Right hindlimb (tissue), 1 donor: ENCODE data around the gene GADL1.
A peak's percentile ranks its signal among the peaks of the same experiment; 100 is the strongest.

Experiments used
- DNase-seq: peaks from one replicate; pipeline ENCODE4 v3.0.0-alpha.2; 2018

Gene GADL1

DNA sequence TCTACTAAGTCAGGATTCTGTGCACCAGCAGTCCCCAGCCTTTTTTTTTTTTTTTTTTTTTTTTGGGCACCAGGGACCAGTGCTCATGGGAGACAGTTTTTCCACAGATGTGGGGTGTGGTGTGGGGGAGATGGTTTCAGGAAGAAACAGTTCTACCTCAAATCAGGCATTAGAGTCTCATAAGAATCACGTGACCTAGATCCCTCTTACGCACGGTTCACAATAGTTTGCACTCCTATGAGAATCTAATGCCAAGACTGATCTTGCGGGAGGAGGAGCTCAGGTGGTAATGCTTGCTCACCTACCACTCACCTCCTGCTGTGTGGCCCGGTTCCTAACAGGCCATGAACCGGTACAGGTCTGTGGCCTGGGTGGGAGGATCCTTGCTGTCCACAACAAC, 88.8 kb downstream of the GADL1 start:
- no peak for DNase-seq

DNA sequence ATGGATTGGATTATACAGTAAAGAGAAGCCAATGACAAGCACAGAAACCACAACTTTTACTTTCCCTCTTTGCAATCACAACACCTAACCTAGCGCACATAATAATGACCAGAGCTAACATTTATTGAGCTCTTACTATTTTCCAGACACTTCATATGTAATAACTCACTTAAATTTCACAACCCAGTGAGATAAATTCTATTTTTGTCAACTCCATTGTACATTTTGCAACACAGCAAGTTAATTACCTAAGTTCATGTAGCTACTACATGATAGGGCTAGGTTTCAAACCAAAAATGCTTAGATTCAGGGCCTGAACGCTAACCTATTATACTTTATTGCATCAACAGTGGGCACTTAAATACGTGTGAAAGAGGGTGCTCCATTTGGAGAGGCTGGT, 89.5 kb downstream of the GADL1 start:
- no peak for DNase-seq

DNA sequence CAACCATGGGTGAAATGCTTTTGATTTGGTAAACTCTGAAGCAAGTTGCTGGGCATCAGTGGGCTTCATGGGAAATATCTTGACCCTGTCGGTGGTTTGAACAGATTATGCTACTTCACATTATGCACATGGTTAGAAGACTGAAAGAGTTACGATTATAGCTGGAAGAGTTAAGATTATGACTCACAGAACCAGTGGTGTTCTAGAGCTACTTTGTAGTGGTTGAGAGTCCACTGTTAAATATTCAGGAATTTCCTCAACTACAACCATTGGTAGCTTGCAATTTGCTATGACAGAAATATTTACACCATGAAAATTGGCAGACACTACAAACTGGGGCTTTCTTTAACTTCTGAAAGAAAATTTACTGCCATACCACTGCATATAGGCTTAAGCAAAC, 99.3 kb downstream of the GADL1 start:
- no peak for DNase-seq

DNA sequence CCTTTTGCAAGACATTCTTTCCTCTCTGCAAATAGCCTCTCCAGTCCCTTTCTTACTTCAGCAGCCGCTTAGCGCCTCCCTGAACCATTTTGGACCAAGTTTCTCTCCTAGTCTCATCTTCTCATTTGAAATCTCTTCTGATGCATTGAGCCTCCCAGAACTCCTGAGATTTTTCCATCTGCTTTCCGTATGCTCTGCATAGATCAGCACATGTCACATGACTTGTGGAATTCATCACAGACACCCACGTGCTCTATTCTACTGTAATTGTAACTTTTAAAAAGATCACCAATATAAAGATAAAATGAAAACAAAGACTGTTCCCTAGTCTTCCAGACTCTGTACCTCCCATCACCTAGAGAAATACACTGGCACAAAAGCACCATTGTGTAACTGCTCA, 100.7 kb downstream of the GADL1 start:
- no peak for DNase-seq

DNA sequence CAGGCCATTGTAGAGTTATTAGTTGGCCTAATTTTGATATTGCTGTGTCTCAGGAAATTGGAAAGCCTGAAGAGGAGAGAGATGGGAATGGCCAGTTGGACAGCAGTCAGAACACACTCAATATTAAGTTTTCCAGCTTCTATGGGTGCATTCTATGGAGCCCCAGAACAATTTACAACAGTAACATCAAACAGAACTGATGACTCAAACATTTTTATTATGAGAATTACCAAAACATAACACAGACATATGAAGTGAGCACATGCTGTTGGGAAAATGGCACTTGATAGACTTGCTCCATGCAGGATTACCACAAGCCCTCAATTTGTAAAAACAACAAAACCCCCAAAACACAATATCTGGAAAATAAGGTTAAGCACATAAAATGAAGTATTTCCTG, 104.3 kb downstream of the GADL1 start:
- no peak for DNase-seq

DNA sequence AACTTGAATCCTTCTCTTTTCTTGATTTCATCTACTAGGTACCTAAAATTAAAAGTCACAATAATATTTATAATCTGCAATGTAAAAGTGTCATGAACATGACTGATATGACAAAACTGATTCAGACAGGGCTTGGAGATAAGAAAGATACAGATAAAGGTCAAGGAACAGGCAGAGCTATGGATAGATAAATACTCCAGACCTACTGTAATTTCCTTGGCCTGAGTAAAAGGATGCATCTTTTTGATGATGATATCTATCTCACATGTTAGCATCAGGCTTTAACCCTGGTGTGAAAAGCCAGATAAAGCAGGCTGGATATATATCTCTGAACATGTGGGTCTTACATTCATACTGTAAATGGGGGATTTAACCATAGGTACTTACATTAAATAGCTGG, 108.1 kb downstream of the GADL1 start:
- DNase-seq: no peak

DNA sequence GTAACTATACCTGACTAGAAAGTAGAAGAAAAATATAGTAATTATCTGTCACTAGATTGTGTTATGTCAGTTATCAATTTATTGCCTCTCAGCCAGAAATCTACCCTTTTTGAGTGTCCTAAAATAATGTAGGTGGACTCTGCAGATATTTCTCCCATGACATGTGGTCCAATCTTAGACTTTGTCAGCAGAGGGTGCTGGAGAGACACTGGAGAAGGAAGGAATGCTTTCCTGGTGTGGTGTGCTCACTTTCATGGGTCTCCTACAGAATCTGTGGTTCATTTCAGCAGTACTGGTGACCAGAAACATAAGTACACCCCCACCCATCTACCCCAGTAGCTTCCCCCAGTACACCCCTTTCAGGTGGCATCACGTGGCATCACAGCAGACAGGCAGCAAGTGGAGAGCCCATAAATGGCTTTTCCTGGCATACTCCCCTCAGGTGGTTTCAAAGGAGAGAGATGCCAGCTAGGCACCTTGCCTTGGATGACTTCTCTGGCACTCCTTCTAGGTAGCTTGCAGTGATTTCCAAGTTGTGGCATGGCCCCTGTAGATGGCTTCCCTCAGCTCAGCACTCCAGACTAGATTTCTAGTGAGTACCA, 114.7 kb downstream of the GADL1 start:
- DNase-seq: no peak

DNA sequence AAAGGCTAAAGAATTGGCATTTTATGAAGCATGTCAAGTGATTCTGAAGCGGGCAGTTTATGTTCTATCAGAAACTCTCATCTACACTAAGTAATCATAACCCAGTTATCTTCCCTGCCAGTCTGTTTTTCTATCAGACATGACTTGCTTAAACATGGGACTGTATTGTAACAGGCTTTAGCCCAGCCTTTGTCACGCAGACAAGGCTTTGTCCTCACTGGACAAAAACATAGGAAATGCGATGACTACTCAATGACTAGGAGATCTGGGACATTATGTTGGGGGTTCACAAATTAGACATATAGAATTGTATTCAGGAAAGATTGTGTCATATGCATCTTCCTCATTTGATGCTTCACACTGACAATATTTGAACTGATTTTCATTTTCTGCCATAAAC, 115.5 kb downstream of the GADL1 start:
- no peak for DNase-seq

DNA sequence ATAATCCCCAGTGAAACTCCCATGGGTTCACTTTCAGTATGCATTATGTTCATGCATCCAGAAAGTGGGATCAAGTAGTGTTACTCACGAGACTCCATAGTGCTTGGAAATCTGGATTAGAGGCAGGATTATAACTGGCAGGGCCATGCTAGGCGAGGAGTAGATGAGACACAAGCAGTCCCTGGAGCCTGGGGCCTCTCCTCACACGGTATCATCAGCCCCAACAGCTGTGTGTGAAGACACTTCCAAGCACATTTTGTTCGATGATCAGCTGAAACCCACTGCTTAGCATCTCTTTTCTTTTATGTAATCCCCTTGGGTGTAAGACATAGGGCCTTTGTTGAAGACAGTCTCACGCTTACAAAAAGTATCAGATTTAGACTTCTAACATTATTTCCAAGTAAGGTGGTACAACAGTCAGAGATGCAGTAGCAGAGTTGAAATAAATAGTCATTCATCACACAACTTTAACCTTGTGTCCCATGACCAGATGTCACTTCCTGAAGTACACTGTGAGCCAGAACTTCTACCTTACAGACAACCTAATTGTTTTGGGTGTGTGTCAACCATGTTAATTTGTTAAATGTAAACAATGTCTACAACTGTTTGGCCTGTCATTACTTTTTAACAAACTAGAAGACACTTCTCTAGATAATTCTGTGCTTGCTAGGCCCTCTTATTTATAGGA, 116.9 kb downstream of the GADL1 start:
- no peak for DNase-seq

DNA sequence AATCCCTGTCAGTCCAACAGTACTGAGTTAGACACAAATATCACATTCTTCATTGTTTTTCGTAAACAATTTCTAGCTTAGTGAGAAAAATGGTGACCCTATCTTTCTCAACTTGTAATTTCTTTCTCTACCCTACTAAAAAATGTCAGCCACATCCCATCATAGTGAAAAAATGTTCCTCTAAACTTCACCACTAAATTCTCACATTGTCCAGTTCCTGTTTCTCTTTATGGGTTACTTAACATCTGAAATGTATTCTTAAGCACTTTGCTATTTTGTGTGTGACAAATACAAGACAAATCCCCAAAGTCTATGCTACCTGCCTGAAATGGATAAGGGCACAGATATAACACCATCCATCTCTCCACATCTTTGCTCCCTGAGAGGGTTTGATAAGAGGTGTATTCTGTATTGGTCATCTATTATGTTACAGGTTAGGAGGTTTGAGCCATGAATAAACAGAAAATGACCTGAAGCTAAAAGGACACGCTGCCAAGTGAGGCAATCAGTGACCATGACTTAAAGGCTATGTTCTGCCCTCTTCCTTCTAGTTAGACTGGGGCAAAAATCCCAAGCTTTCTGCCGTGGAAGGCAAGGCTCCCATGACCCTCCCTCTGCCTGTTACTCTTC, 118.2 kb downstream of the GADL1 start:
- no peak for DNase-seq

DNA sequence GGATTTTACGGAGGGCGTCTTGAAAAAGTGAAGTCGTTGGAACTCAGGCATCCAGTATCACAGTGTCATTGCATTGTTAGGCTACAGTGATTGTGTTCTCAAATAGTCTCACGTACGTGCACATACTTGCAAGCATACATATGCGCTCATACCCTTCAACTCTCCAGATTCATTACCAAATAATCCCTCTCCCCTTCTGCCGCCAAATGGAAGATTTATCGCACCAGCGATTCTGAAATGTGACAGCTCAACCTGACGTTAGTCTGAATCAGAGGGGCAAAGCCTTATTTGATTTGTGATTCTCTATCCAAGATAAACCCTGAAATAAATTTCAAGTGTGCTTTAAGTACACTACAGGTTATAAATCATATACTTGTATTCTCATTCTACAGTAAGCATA, 119.4 kb downstream of the GADL1 start:
- peak; percentile 35 for DNase-seq

DNA sequence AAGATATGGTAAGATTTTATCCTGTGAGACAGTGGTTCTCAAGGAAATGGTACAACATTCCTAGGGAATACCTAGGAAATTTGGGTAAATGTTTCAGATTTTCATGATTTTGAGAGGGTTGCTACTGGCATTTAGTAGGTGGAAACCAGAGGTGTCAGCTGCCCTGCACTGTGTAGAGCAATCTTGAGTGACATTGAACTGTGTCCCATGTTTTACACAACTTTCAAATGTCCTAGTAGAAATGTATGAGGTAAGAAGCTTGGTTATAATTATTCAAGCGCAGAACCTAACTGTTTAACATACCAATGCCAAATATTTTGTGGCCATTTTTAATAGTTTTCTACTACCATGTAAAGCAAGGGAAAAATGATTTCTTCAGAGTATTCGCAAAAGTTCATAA, 120.4 kb downstream of the GADL1 start:
- no peak for DNase-seq

DNA sequence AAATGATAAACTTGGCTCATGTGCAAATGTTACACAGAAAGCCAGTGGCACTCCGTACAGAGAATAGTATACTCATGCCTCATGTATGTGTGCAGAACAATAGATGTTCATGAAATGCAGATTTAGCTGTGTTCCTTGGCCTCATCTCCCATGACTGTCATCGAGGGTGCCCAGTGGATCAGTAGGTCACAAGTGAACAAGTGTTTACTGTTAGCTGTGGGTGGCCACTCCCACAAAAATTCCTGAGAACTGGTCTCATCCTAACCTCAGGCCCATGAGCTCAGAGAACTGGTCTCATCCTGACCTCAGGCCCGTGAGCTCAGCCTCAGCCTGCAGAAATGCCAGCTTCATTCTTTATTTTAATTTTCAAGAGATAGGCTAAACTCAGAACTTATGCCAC, 124.1 kb downstream of the GADL1 start:
- DNase-seq: no peak

DNA sequence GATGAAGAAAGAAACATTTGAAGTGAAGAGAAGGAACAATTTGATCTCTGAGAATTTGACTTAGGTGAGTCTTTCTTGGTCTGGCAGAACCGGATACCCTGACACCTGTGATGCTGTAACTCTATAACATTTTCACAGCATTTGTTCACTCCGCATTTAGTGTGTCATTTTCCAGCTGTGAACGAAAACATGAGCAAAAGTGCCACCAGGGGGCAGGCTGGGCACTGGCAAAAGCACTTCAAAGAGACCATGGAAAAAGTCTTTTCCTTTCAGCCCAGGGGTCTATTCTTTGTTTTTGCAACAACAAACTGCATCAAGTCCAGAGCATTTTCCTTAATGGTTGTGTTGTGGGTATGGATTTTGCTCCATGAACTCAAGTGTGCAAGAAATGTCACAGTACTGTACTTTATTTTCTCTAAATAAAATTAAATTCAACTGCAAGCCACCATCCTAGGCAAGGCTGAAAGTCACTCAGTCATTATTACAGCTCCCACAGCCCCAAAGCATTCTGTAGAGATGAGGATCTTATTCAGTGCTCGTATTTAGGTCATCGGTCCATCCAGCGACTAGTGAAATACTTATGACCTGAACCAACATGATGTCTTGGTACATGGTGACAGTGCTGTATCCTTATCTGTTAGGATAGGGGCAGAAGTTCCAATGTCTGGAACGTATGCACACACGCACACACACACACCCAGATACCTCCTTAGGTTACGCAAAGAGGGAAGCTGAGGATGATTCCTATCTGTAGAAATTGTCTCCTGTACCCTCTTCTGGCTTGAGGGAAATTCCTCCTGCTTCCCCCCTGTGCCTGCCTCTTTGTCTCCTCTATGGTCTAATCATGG, 125.5 kb downstream of the GADL1 start:
- DNase-seq: peak; percentile 82

DNA sequence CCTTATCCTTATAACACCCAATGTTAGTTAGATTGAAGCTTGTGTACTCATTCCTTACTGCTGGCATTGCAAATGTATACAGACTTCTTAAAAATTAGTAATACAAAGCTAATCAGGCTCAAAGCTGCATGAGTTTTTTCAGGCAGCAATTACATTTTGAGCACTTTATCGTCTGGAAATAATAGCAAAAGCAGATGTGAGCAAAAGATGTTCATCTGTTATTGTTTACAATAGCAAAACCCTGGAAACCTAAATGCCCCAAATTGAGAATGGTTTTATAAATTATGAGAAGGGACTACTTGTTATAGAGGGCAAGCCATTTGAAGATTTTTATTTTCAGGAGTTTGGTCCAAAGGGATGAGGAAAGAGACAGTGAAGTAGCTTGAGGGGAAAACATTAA, 126.4 kb downstream of the GADL1 start:
- DNase-seq: no peak

DNA sequence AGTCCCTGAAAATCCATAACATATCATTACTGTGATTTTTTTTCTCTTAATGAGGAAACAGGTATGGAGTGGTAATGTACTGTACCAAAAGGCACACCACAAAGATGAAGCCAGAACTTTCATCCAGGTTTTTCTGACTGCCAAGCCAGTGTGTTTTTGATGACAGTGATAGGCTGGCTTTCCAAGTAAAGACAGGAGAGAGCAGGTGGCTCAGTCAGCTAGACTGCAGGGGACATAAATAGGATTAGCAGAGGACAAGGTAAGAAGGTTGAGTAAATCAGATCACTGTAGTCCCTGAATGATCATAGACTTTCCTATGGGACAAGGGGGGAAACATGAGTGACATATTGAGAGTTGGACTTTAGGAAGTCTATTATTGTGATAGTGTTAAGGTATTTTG, 127.9 kb downstream of the GADL1 start:
- DNase-seq: no peak

DNA sequence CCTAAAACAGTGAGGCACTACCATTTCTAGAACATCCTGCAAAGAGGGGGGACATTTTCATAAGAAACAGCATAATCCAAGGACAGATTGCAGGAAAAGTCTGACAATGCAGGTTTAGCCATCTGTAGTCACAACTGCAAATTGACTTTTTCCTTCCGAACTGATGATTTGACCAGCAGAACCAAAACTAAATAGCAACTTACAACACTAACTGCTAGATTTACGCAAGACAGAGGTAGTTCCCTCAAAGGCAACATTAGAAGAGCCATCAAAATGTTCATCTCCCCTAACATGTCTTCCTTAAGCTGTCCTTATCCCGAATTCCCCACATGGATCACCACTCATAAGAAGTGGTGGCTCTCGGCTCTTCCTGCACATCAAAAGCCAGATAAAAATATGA, 129.6 kb downstream of the GADL1 start:
- no peak for DNase-seq

DNA sequence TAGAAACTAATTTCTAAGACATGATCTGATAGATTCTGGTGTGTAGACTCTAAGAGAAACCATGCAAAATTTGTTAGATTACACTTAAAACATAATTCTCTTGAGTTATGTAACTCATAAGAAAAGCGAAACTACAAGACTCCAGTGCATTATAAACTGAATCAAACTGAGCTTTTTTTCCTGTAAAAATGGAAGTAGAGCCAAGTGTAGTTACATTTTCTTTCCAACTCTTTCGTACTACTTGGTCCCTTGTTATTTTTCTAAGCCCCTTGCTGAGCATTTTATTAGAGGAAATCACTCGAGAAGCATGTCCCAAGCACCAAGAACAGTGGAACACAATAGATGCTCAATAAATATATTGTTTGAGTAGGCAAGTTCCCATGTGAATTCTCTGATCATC, 130.2 kb downstream of the GADL1 start:
- DNase-seq: no peak

DNA sequence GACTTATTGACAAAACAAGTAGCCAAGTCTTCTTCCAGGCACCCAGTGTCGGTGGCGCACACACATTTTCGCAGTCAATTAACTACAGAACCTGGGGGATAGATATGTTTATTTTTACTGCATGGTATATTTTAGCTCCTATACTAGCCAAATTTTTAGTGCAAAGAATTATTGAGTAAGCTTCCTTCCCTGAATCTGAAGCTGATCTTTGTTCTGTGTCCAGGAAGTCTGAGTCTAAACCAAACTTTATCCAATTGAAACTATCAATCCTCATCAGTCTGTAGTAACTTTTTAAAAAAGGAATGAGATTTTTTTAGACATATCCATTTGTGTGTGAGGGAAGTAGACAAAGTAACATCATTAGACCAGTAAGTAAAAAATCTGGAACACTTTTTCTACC, 133.1 kb downstream of the GADL1 start:
- DNase-seq: no peak

DNA sequence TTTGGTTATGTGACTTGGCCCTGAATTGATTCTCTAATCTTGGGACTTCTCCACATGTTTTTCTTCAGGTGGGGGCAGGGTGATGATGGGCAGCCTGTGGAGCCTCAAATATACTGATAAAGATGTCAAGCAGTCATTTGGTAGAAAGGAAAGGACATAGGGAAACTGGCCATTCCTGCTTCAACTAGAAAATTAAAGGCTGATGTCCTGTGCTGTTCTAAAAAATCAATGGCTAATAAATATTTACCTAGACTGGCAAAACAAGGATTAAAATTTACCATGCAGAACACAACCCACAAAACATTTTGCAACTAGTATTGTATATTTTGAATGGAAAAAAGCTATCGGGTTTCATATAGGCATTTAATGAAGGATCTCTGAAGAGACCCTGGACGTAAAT, 133.7 kb downstream of the GADL1 start:
- no peak for DNase-seq

DNA sequence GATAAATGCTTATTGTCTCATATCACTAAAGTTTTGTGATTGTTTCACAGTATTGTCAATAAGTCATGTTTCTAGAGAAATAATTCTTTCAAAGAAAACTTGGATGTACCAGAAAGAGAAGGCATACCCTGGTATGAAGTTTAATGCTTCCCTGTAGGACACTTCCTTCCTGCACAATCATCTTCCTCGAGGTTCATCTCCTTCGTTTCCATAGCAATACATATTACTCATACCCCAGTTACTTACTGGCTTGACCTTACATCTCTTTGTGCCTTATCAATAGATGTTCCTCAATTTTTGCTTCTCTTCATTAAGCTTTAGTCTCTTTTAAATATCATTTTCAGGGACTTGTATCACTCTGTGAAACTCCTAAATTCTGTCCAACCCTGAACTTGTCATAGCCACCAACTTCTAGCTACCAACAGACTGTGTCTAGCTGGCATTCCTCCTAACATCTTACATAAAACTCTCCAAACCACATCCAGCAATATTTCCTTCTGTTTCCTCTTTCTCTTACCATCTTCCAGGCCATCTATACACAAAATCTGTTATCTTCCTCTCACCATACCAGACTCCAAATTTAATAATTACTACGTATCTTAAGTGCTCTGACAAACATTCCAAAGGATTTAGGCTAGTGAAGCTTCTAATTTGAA, 134.3 kb downstream of the GADL1 start:
- DNase-seq: no peak

DNA sequence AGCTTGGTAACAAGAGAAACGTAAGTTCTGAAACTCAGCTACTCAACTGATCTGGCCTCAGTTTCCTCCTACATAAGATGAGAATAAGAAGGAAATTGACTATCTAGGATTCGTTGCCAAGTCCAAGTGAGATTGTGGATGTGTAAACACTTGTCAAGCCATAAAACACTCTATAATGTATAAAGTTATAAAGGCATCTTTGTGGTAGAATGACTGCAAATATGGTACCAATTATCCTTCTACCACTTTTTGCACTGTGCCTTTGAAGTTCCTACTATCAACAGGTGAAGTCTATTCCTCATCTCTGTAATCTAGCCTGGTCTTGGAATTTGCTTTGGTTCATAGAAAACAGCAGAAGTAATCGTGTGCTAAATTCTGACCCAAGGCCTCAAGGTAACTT, 138.2 kb downstream of the GADL1 start:
- DNase-seq: no peak

DNA sequence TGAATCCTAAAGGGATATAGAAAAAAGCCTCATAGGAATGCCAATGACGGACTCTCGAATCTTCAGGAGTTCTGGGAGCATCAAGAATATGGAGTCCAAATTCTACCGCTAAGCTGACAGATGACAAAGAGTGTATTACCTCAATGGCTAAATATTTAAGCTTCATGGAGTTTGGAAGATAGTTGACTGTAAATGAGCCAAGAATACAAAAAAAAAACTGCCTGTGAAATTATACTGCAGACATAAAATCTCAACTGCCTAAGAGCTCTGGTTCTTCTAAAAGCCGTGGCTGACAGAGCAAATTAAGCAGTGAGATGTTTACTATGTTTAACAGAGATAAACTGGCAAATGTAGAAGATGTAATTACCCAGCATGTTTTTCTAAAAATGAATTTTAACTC, 140.0 kb downstream of the GADL1 start:
- no peak for DNase-seq
